Fibroblast of mammary gland (primary cell): ENCODE measurements around the gene SSC5D.

Experiments used
- DNase-seq: peaks from one replicate; pipeline ENCODE4 v3.0.0-alpha.2; 2010; ENCODE audit warnings: low read depth
- H3K4me3 ChIP-seq: 2 replicates; pipeline ENCODE4 v1.5.1; 2011; ENCODE audit warnings: low read depth, mild to moderate bottlenecking, low read length, moderate library complexity; ENCODE audit not compliant: control insufficient read depth
- TF ChIP-seq, protein P1 (sequence below): conservative IDR thresholded peaks from 2 replicates; pipeline ENCODE4 v1.5.1; 2011; ENCODE audit warnings: low read depth, low read length, inconsistent platforms; ENCODE audit not compliant: control insufficient read depth, insufficient read depth

Gene SSC5D

DNA sequence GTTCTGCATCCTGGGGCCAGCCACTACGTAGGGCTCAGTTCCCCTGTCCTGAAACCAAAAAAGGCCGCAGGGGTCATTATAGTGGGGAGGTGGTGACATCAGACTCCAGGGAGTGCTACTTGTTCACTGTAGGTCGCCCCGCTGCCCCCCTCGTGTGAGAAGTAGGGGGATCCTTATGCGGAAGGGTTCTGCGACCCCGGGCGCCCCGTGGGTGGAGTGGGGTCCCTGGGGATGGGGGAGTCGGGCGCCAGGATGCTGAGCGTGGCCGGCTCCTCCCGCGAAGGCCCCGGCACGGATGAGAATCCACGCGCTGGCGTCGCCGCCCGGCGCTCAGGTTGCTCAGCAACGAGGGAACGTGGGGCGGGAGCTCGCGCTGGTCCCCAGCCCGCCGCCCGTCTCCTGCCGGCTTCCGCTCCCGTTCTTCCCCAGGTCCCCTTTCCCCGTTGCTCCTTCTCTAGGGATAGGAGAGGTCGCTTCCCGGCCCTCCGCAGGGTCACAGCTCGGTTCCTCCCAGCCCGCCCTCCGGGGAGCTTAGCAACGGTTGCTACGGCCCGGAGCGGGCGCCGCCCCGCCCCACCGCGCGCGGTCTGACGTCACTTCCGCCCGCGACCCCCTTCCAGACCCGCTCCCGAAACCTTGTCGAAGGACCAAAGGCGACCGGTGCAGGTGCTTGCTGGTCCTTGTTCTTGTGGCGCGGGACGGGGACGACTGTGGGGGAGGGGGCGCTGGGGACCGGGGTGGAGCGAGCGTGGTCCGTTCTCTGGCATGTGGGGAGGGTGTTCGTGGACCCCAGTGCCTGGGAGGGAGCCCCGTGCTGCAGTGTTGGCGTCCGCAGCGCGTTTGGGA lies 3.4 kb upstream of the SSC5D start, which contains the start of gene NAT14:
NAT14 (plus strand) TSS at position 596 of the 846 bp plus-strand sequence. CDS start 521 bp downstream, outside the sequence.
- DNase-seq, result no peak
- H3K4me3 ChIP-seq, result peak within 1 kb of the TSS; percentile 60
- TF ChIP-seq, protein P1, sequence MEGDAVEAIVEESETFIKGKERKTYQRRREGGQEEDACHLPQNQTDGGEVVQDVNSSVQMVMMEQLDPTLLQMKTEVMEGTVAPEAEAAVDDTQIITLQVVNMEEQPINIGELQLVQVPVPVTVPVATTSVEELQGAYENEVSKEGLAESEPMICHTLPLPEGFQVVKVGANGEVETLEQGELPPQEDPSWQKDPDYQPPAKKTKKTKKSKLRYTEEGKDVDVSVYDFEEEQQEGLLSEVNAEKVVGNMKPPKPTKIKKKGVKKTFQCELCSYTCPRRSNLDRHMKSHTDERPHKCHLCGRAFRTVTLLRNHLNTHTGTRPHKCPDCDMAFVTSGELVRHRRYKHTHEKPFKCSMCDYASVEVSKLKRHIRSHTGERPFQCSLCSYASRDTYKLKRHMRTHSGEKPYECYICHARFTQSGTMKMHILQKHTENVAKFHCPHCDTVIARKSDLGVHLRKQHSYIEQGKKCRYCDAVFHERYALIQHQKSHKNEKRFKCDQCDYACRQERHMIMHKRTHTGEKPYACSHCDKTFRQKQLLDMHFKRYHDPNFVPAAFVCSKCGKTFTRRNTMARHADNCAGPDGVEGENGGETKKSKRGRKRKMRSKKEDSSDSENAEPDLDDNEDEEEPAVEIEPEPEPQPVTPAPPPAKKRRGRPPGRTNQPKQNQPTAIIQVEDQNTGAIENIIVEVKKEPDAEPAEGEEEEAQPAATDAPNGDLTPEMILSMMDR, result no peak

DNA sequence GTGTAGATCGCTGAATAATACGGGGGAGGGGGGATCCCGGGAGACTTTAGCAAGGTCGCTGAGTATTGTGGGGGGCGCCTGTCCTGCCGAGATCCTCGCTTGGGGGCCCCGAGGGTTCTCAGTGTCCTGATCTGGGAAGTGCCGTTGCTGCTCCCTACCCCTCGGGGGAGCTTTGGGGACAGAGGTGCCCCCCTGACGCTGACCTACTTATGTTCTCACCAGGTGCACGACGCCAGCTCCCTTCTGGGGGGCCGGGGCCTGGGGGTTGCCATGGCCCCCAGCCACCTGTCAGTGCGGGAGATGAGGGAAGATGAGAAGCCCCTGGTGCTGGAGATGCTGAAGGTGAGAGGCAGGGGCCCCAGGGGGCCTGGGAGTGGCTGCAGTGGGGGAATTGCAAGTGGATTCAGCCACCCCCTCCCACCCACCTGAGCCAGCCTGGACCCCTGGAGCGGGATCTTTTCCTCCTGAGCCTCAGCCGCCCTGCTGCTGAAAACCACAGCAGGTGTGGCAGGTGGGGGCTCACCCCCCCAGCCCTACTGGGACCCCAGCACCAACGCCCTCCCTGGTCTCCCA lies 2.7 kb upstream of the SSC5D start:
- DNase-seq, result no peak
- TF ChIP-seq, protein P1, result no peak
- peak overlapping the region; percentile 60 for H3K4me3 ChIP-seq

GRCh38 chr19:55486043-55486970 lies 1.9 kb upstream of the SSC5D start:
- TF ChIP-seq, protein P1, result peak; percentile 46
- peak; percentile 61 for DNase-seq
- H3K4me3 ChIP-seq, result peak overlapping the region; percentile 60

GRCh38 chr19:55486971-55487923 lies 989 bp upstream of the SSC5D start:
- peak; percentile 98 for DNase-seq
- H3K4me3 ChIP-seq, result peak overlapping the region; percentile 26
- TF ChIP-seq, protein P1, result no peak

GRCh38 chr19:55488986-55489710 lies 912 bp downstream of the SSC5D start:
- TF ChIP-seq, protein P1, result no peak

More at GRCh38 chr19:55488986-55489710, 912 bp downstream of the SSC5D start:
- H3K4me3 ChIP-seq, result no peak overlapping the region
- DNase-seq, result peak; percentile 30
